AG08395 (cell line): ENCODE measurements around the gene MYADML2.
"Not testable (repeated sequence)": the region's sequence is repeated elsewhere in the genome, so short reads cannot be mapped to it uniquely, and the experiment has no call there.

Experiments used
- DNase-seq: peaks from one replicate; pipeline ENCODE4 v3.0.0; 2012; ENCODE audit warnings: mixed read lengths, low spot score

Gene MYADML2

DNA sequence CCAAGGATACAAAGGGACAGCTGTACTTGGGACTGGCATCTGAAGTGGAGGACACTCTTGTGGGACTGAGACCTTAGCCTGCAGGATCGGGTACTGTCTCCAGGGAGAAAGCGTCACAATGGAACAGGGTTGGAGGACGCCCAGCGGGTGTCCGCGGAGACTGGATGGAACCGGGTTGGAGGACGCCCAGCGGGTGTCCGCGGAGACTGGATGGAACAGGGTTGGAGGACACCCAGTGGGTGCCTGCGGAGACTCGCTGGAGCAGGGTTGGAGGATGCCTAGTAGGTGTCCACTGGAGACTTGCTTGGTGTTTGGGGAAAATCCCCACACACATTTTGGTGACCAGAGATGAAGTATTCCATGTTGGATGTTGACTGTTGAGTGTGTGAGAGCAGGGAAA, at the start of gene MYADML2:
Gene MYADML2, minus strand, starts transcription at position 45 of the 400 bp plus-strand sequence. CDS start 5,492 bp downstream, outside the sequence.
- DNase-seq = no peak

- no peak for DNase-seq
Measured at GRCh38 chr17:81996232-81996756, 49.3 kb upstream of the MYADML2 start.

GRCh38 chr17:81995463-81996231, 48.6 kb upstream of the MYADML2 start:
- DNase-seq = no peak

- no peak for DNase-seq
Measured at GRCh38 chr17:81994593-81995462, 47.8 kb upstream of the MYADML2 start.

GRCh38 chr17:81993729-81994592, 46.9 kb upstream of the MYADML2 start:
- no peak for DNase-seq

GRCh38 chr17:81992306-81993102, 45.5 kb upstream of the MYADML2 start:
- DNase-seq = no peak

DNA sequence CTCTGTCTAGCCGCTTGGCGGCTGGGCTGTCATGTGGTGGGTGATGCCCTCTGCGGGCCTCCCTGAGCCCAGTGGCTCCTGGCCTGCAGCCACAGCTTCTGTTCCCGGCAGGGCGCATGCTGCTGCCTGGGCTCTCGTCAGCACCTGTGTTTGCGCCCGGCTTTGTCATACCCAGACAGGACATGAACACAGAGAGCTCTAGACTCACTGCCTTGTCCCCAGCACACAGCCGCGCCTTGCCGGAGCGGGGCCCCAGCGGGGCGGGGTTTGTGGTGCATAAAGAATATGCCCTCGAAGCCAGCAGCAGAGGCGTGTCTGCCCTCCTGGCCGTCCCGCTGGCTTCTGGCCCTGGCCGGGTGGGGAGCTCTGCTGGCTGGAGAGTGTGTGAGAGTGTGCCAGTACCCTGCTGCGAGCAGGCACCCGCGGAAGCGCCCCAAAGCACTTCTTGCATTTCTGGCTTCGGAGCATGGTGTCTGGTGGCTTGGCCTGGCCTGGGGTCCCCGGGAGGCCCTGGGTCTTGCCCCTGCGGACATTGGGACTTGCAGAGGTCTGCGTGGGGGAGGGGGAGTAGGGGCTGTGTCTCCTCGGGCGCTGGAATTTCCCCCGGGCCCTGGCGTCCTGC, 44.8 kb upstream of the MYADML2 start:
- DNase-seq = peak; percentile 86

GRCh38 chr17:81990836-81991683, 44.0 kb upstream of the MYADML2 start:
- DNase-seq = no peak

- no peak for DNase-seq
Measured at GRCh38 chr17:81987161-81987770, 40.2 kb upstream of the MYADML2 start.

DNA sequence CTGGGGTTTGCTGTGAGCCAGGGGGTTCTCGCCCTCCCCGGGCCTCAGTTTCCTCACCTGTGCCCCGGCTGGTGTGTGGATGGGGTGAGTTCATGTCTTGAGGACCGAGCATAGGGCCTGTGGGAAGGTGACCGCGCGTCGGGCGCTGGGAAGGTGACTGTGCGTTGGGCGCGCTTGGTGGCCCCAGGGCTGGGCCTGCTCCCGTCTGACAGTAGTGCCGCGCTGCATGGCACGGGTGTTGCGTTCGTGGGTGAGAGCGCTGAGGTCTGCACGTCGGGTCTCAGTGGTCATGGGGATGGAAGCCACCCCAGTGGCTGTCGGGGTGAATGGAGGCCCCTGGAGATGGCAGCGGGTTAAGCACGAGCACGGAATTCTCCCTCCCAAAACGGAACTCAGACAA, 39.6 kb upstream of the MYADML2 start:
- no peak for DNase-seq

DNA sequence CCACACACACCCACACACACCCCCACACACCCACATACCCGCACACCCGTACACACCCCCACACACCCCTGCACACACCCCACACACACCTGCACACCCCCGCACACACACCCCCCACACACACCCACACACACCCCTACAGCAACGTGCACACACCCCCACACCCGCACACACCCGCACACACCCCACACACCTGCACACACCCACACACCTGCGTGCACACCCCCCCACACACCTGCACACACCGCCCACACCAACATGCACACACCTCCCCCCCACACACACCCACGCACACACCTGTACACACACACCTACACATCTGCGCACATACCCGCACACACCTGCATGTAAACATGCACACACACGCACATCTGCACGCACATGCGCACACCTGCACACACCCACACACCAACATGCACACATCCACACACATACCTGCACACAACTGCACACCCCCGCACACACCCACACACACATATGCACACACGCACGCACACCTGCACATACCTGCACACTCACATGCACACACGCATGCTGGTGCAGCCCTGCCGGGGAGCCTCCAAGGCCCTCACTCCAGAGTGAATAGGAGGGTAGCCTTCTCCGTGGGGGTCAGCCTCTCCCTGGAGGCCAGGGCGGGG, 37.9 kb upstream of the MYADML2 start:
- DNase-seq = no peak

GRCh38 chr17:81983639-81984373, 36.8 kb upstream of the MYADML2 start:
- DNase-seq = no peak

- DNase-seq = no peak
Measured at GRCh38 chr17:81983011-81983638, 36.1 kb upstream of the MYADML2 start.

DNA sequence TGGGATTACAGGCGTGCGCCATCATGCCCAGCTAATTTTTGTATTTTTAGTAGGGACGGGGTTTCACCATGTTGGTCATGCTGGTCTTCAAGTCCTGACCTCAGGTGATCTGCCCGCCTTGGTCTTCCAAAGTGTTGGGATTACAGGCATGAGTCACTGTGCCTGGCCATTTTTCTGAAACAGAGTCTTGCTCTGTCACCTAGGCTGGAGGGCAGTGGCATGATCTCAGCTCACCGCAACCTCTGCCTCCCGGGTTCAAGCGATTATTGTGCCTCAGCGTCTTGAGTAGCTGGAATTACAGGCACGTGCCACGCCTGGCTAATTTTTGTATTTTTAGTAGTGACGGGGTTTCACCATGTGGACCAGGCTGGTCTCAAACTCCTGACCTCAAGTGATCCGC, 34.5 kb upstream of the MYADML2 start:
- not testable (repeated sequence) for DNase-seq

DNA sequence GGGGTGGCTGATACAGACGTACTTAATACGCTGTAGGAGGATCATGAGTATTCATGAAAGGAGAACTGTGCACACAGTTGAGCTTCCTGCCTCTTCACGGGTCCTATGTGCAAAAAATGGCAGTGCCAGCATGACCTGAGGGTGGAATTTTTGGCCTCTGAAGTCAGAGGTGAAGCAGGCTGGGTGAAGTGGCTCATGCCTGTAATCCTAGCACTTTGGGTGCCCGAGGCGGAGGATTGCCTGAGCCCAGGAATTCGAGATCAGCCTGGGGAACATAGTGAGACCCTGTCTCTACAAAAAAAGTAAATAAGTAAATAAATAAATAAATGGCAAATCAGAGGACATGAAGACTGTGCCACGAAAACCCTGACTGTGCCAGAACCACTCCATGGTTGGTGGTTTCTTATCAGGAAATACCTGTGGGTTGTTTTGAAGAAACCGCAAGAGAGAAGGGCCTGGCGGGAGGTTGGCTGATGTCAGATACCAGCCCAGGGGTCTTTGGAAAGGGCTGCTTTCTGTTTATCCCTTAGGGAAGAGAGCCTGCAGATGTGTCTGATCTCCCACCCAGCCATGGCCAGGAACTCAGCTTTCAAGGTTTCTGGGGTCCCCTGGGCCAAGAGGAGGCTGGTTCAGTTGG, 33.8 kb upstream of the MYADML2 start:
- no peak for DNase-seq

- DNase-seq = no peak
Measured at GRCh38 chr17:81980122-81980521, 33.1 kb upstream of the MYADML2 start.
